Stimulated activated naive CD8-positive, alpha-beta T cell treated with anti-CD3 and anti-CD28 coated beads, Interleukin-15, amount 100 ng/mL, for 72 hours (primary cell): ENCODE data around the gene GJB5.
"Not testable (repeated sequence)": the region's sequence is repeated elsewhere in the genome, so short reads cannot be mapped to it uniquely, and the experiment has no call there.

Experiments
- ATAC-seq: fragments of 150-1000 bp; cut with Tn5 transposase; 2 replicates; pipeline ENCODE4 v1.10.0; 2021; ENCODE audit warnings: mild to moderate bottlenecking, moderate library complexity
- DNase-seq, 2 donors: peaks; one replicate each; pipeline ENCODE4 v3.0.0; 2021 to 2022
- H3K27ac Mint-ChIP-seq, 2 donors: one replicate each; pipeline ENCODE4 v1.8.0; 2022; ENCODE audit warnings: mild to moderate bottlenecking in 2 of 2, mixed read lengths in 2 of 2, moderate library complexity in 2 of 2
- H3K27me3 Mint-ChIP-seq: one replicate; pipeline ENCODE4 v1.8.0; 2022; ENCODE audit warnings: mixed read lengths
- H3K4me1 Mint-ChIP-seq: one replicate; pipeline ENCODE4 v1.8.0; 2022; ENCODE audit warnings: mild to moderate bottlenecking, mixed read lengths
- H3K4me3 Mint-ChIP-seq, 2 donors: one replicate each; pipeline ENCODE4 v1.8.0; 2022; ENCODE audit warnings: mild to moderate bottlenecking in 2 of 2, mixed read lengths in 2 of 2, moderate library complexity in 1 of 2
- H3K9me3 Mint-ChIP-seq, 2 donors: one replicate each; pipeline ENCODE4 v1.8.0; 2022; ENCODE audit warnings: mixed read lengths in 2 of 2

The GJB5 gene

GRCh38 chr1:34759503-34760357 lies 4.9 kb downstream of the GJB5 start, which contains the start of gene GJB4:
Gene GJB4, plus strand, starts transcription at chr1:34759740. Its CDS starts 1,515 bp downstream, at chr1:34761255.
- Mint-ChIP-seq H3K4me3 (no peak within 1 kb of the TSS), H3K27me3 (peaks cover 20% of the 10 kb centered on the region), H3K9me3 (no peaks in the 10 kb centered on the region), H3K4me1 (no peaks in the 10 kb centered on the region), H3K27ac (no peak within 1 kb of the TSS)
- DNase-seq (no peak), ATAC-seq (no peak)

- Mint-ChIP-seq H3K9me3 (no peaks in the 10 kb centered on the region), H3K4me1 (no peaks in the 10 kb centered on the region), H3K27ac (no peak overlapping the region), H3K27me3 (peaks cover 20% of the 10 kb centered on the region), H3K4me3 (no peak overlapping the region)
- ATAC-seq: no peak
- no peak for DNase-seq
Measured at GRCh38 chr1:34761176-34761761, 6.4 kb downstream of the GJB5 start.

GRCh38 chr1:34761776-34762307 lies 7.0 kb downstream of the GJB5 start:
- no peaks in the 10 kb centered on the region for H3K9me3 Mint-ChIP-seq
- peaks cover 20% of the 10 kb centered on the region for H3K27me3 Mint-ChIP-seq

DNA sequence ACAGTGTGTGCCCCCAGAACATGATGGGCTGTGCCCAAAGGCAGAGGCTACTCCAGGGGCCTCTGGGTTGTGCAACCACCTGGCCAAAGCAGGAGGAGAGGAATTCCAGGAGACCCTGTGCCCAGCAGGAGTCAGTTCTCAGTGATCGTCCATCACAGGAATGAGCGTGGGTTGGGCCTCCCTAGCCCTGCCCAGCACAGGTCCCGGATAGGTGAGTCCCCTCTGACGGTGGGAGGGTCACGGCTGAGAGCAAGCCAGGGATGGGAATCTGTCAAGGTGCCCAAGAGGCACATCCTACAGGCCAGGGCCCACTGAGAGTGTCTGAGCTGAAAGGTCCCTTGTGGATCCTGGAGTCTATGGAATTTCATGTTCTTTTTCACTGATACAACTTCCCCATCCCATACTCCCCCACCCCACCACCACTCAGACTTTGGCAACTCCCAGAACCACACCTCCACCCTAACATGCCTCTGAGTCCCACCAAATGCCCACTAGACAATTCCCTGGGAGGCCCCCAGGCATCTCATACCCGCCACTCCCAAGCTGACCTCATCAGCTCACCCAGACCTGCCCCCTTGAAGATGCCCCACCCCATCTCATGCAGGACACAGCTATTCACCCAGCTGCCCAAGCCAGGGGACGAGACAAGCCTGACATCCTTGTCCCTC lies 7.8 kb downstream of the GJB5 start:
- H3K9me3 Mint-ChIP-seq: no peaks in the 10 kb centered on the region
- no peak for ATAC-seq
- H3K4me1 Mint-ChIP-seq: no peaks in the 10 kb centered on the region

More at GRCh38 chr1:34761776-34762307, 7.0 kb downstream of the GJB5 start:
- no peak overlapping the region for H3K27ac Mint-ChIP-seq
- no peaks in the 10 kb centered on the region for H3K4me1 Mint-ChIP-seq
- DNase-seq: no peak
- H3K4me3 Mint-ChIP-seq: no peak overlapping the region
- no peak for ATAC-seq

DNA sequence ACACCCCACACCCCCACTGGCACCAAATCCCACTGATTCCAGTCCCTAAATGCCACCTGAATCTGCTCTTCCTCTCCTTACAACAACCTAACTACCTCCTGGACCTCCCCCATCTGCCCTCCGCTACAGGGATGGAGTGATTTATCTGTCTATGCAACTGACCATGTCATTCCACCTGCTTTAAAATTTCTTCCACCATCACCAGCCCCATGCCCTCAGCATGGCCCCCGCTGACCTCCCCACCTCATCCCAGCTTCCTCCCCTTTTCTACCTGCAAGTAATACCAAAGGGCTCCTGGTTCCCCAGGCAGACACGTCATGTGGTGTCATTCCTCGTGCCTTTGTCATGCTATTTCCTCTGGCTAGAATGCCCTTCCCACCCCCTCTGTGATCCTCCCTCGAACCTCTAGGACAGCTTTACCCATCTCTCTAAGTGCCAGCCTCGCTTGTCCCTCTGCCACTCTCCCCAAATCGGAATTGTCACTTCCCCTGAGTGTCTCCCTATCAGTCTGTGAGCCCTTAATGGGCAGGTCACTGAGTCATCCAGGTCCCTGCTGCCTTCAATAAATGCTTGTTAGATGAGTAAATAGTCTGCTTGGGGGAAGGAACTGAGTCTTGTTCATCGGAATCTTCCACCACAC lies 8.4 kb downstream of the GJB5 start:
- Mint-ChIP-seq H3K4me1 (no peaks in the 10 kb centered on the region), H3K27ac (peak overlapping the region; percentile 0 to 48), H3K4me3 (no peak overlapping the region), H3K27me3 (peaks cover 11% of the 10 kb centered on the region), H3K9me3 (no peaks in the 10 kb centered on the region)
- no peak for ATAC-seq
- no peak for DNase-seq

More for the DNA sequence above, 7.8 kb downstream of the GJB5 start:
- Mint-ChIP-seq H3K27ac (peak overlapping the region in 1 of 2 donors; percentile 0), H3K27me3 (peaks cover 17% of the 10 kb centered on the region), H3K4me3 (no peak overlapping the region)
- DNase-seq: no peak

DNA sequence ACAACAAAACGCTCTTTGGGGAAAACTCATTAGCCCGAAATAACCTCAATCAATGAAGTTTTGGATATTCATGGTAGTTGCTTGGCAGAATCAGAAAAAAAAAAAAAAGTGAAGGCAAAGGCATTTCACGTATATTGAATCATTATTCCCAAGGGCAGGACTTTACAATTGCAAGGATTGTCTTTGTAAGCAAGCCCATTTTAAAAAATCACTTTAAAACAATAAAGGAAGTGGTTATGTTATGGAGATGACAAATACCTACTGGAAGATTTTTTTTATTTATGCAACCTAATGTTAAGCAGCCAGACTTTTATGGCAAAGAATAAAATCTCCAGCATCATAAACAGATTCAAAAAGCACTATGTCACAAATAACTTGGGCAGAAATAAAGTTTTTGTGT lies 14.0 kb downstream of the GJB5 start:
- H3K27me3 Mint-ChIP-seq: no peaks in the 10 kb centered on the region
- no peak for ATAC-seq
- H3K4me3 Mint-ChIP-seq: no peak overlapping the region
- DNase-seq: no peak
- no peaks in the 10 kb centered on the region for H3K4me1 Mint-ChIP-seq
- no peaks in the 10 kb centered on the region for H3K9me3 Mint-ChIP-seq
- H3K27ac Mint-ChIP-seq: no peak overlapping the region

DNA sequence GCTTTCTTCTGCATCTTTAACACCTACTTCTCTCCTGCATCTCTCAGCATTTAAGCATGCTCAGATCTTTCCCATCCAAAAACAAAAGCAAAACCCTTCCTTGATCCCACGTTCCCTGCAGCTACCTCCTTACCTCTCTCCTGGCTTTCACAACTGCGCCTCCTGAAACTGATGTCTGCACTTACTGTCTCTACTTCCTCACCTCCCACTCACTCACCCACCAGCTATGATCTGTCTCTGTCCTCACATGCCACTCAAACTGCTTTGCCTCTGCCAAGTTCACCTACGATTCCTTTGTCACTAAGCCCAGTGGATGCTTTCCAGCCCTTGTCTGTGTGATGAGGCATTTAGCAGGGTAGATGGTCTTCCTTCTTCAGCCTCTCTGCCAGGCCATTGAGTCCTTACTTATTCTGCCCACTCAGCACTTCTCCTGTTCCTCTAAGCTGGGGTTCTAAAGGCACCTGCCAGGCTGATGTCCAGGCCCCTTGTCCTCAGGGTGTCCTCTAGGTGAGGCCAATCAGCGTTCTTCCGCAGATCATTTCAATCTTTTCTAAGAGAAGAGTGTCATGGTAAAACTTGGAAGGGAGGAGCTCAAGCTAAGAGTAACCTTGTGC lies 16.2 kb downstream of the GJB5 start:
- no peak overlapping the region for H3K27ac Mint-ChIP-seq
- H3K9me3 Mint-ChIP-seq: no peaks in the 10 kb centered on the region
- H3K4me1 Mint-ChIP-seq: no peaks in the 10 kb centered on the region
- no peaks in the 10 kb centered on the region for H3K27me3 Mint-ChIP-seq
- ATAC-seq: no peak
- H3K4me3 Mint-ChIP-seq: no peak overlapping the region
- DNase-seq: no peak

DNA sequence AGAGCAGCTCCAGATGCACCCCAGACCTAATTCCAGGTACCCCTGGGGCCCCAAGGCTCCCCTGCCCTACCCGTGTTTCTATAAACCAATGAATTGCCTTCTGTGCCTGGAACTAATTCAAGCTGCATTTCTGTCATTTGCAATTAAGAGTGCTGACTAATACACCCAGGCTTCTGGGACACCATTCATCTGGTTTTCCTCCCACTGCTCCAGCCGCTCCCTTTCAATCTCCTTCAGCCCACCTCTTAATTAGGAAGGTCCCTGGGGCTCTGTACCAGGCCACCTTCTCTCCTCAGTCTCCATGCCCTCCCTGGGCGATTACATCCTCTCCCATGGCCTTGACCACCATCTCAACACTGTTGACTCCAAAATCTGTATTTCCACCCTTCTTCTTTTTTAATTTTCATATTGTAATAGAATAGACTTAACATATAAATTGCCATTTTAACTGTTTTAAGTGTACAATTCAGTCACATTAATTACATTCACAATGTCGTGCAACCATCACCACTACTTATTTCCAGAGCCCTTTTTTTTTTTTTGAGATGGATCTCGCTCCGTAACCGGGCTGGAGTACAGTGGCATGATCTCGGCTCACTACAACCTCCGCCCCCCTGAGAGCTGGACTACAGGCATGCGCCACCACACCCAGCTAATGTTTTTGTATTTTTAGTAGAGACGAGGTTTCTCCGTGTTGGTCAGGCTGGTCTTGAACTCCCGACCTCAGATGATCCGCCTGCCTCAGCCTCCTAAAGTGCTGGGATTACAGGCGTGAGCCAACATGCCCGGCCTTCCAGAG lies 16.9 kb downstream of the GJB5 start:
- no peak for ATAC-seq
- H3K4me1 Mint-ChIP-seq: no peaks in the 10 kb centered on the region
- no peak overlapping the region for H3K27ac Mint-ChIP-seq

GRCh38 chr1:34773114-34773513 lies 18.3 kb downstream of the GJB5 start:
- H3K27ac Mint-ChIP-seq, H3K4me1 Mint-ChIP-seq, ATAC-seq, H3K9me3 Mint-ChIP-seq, DNase-seq, H3K4me3 Mint-ChIP-seq: not testable (repeated sequence)
- H3K27me3 Mint-ChIP-seq: peaks cover 11% of the 10 kb centered on the region

More for the DNA sequence above, 16.9 kb downstream of the GJB5 start:
- Mint-ChIP-seq H3K9me3 (no peaks in the 10 kb centered on the region), H3K27me3 (no peaks in the 10 kb centered on the region), H3K4me3 (no peak overlapping the region)
- no peak for DNase-seq

GRCh38 chr1:34774957-34775356 lies 20.1 kb downstream of the GJB5 start:
- no peak overlapping the region for H3K4me3 Mint-ChIP-seq
- ATAC-seq (no peak), DNase-seq (no peak)
- no peaks in the 10 kb centered on the region for H3K4me1 Mint-ChIP-seq
- H3K9me3 Mint-ChIP-seq: no peaks in the 10 kb centered on the region
- no peak overlapping the region for H3K27ac Mint-ChIP-seq
- H3K27me3 Mint-ChIP-seq: peaks cover 22% of the 10 kb centered on the region

DNA sequence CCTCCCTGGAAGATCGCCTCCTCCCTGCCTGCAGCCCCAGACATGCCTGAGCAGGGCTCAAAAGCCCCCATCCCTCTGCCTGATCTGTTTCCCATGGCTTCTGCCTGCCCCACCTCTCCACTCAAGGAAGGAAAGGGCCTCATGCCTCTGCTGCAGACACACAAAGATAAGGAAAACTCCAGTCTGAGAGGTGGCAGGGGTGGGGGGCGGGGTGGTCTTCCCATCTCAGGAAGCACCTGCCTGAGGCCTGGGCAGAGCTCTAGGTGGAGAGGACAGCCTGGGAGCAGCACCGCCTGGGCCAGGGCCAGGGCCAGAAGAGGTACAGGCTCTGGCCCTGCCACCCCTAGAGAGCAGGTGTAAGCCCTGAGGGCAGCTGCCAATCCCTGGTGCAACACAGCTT lies 22.1 kb downstream of the GJB5 start:
- no peak for ATAC-seq
- peaks cover 35% of the 10 kb centered on the region for H3K27me3 Mint-ChIP-seq
- no peaks in the 10 kb centered on the region for H3K9me3 Mint-ChIP-seq
- peaks cover 2% of the 10 kb centered on the region for H3K4me1 Mint-ChIP-seq
- H3K4me3 Mint-ChIP-seq: no peak overlapping the region
- no peak overlapping the region for H3K27ac Mint-ChIP-seq
- DNase-seq: no peak

GRCh38 chr1:34777519-34778321 lies 22.9 kb downstream of the GJB5 start:
- ATAC-seq (no peak), DNase-seq (no peak)
- Mint-ChIP-seq H3K4me3 (no peak overlapping the region), H3K27me3 (peaks cover 43% of the 10 kb centered on the region), H3K4me1 (peaks cover 7% of the 10 kb centered on the region), H3K9me3 (no peaks in the 10 kb centered on the region), H3K27ac (no peak overlapping the region)

DNA sequence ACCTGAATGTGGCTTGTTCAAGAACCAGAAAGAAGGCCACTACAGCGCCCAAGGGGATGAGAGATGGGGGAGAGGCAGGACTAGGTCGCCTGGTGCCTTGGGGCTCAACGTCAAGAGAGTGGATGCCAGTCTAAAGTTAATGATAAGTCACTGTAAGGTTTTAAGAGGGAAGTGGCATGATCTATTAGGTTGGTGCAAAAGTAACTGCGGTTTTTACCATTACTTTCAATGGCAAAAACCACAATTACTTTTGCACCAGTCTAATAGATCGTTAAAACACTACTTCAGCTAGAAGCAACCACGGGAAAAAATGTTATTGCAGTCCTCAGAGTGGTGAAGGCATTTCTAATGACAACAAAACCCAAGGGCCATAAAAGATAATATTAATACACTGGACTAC lies 23.5 kb downstream of the GJB5 start:
- Mint-ChIP-seq H3K4me3 (no peak overlapping the region), H3K9me3 (no peaks in the 10 kb centered on the region), H3K27me3 (peaks cover 50% of the 10 kb centered on the region), H3K4me1 (peaks cover 7% of the 10 kb centered on the region), H3K27ac (no peak overlapping the region)
- no peak for ATAC-seq
- no peak for DNase-seq

- H3K4me3 Mint-ChIP-seq: no peak overlapping the region
- no peak overlapping the region for H3K27ac Mint-ChIP-seq
- H3K4me1 Mint-ChIP-seq: peaks cover 7% of the 10 kb centered on the region
- no peaks in the 10 kb centered on the region for H3K9me3 Mint-ChIP-seq
- DNase-seq (no peak), ATAC-seq (no peak)
- H3K27me3 Mint-ChIP-seq: peaks cover 56% of the 10 kb centered on the region
Measured at GRCh38 chr1:34779005-34779404, 24.2 kb downstream of the GJB5 start.
